ENCODE results near the gene ASCL5.

The ASCL5 gene

DNA sequence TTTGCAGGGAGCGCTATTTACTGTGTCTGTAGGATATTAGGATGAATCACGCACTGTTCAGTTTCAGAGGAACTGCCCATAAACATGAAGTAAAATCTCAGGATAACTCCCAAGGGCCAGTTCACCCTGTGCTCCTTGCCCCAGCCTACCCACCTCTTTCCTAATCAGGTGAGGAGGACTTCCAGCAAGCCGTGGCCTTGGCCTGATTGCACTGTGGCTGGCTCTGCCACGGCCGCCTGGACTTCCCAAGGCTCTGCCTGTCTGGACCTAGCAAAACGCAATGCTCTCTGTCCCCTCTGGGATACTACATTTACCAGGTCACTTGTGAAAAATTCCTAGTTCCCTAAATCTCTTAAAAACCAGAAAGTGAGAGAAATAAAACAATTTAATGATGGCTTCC is 7.4 kb upstream of the ASCL5 start:
- no peak for DNase-seq

DNA sequence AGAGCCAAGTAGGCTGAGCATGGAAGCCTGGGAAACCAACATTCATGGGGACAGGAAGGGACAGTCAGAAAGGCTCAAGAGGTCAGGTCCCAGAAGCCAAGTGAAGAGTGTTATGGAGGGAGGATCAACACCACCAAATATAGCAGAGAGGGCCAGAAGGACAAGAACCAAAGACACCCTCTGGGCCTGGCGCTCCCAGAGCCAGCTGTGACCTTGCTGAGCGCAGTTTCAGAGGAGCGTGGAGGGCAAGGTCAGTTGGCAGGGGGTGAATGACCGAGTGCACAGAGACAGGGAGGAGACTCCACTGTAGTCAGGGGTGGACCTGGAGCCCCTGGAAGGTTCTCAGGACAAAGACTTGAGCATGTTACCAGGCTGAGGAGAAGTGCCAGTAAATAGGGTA is 4.4 kb upstream of the ASCL5 start:
- DNase-seq, result no peak

DNA sequence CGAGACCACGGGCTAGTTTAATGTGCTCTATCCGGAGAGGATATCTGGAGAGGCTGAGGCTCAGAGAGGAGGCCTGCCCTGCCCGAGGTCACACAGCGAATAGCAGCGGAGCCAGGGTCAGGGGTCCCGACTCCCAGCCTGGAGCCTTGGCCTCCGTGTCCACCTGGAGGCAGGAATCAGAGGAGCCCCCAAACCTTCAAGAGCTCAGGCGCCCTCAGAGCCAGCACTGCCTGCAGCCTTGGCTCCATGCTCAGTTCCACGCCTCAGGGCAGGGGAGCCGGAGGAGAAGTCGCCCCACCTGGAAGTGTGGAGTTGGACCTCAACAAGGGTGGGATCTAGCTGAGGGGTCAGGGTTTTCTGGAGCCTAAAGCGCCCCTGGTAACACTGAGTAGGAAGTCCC is 2.0 kb upstream of the ASCL5 start:
- no peak for DNase-seq

DNA sequence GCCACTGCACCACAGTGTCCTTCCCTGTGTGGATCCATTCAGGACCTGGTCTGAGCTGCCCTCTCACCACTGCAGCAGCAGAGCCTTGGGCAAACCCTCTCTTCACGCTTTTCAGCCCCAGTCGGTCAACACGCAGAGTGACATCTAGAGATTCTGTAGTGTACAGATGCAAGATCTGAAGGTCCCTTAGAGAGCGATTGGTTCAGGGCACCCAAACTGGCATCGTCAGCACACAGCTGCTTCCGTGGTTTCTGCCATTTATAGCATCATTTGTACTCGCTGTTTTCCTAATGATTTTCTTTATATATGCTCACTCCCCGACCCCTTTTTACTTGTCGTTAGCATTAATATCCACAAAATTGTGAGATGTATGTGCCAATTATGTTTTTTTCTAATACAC is 1.5 kb upstream of the ASCL5 start:
- no peak for DNase-seq

DNA sequence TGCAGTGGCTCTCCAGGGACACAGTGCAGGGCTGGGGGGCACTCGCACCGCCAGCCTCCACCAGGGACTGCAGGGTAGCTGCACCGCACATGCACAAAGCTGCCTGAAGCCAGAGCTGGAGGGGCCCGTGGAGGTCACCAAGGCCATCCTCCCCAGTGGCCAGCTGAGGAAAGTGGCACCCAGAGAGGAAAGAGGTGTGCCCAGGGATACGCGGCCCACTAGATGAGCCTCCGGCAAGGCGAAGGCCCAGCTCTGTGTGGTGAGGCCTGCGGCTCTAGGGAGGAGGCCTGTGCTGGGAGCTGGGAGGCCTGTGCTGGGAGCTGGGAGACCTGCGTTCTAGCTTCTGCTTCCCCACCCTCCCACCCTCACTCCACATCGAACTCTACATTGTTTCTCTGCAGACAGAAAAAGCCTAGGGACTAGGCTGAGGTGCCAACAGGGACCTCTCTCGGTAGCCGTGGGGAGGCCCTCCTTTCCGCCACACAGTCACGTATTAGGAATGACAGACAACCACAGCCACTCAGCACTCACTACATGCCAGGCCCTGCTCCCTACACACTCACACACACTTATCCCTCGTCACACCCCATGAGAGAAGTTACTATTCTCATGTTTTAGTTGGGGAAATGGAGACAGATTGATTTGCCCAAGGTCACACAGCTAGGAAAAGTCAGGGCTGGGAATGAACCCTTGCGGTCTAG is 921 bp upstream of the ASCL5 start:
- no peak for DNase-seq

DNA sequence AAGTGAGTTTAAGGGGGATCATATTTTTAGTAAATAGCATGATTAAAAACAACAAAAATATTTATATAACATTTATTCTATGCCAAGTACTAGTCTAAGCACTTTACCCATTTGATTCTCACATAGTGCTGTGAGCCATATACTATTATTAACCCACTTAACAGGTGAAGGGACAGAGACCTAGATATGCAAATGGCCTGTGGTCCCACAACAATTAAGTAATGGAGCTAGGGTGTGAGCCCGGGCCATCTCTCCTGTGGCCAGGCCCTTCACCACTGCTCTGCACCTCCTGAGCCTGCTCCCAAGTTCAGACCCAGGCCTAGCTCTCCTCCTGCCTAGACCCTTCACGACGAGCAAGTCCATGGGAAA is 537 bp downstream of the ASCL5 start:
- DNase-seq, result no peak

DNA sequence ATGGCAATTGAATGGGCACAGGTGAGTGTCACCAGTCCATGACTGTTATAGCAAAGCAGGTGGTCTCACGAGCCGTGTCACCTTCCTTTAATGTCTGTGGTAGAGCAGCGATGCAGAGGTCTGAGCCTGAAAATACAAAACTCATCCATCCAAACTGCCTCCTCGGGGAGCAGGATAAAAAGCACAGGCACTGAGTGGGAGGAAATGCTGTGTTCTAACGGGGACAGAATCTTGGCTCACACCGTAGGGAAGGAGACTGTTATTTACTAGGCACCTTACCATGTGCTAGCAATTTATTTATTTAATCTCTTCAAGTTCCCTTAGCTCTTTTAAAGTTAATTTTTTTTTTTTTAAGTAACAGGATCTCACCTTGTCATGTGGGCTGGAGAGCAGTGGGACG is 1.2 kb downstream of the ASCL5 start:
- no peak for DNase-seq

DNA sequence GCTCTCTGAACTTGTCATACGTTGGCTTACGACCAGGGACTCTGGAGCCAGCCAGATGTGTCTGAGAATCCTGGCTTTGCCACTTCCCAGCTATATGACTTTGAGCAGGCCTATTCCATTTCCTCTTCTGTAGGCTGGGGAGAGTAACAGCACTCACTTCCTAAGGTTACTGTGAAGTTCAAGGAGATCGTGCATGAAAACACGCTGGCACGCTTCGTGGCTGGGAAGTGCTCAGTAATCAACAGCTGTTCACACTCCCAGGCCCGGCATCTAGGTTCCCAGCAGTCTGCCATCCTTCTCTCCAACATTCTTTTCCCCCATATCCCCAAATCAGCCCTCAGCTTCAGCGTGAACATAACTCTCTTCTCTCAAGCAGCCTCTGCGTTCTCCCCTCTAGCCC is 2.0 kb downstream of the ASCL5 start:
- DNase-seq, result no peak

DNA sequence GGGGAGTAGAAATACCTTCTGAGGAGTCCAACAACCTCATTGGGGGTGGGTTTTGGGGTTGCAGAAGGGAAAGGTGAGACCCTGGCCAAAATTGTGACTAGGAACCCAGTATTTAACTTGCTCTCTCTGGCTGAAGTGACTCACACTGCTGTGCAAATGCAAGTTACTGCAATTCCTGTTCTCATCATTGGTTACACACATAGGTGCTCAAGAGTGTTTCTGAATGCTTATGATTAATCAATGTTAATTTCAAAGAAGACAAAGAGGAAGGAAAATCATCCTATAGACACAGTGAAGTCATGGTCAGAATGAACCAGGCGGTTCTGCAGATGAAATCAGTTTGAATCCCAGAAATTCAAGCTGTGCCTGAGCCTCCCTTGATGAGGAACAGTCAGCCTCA is 3.1 kb downstream of the ASCL5 start:
- DNase-seq, result no peak

DNA sequence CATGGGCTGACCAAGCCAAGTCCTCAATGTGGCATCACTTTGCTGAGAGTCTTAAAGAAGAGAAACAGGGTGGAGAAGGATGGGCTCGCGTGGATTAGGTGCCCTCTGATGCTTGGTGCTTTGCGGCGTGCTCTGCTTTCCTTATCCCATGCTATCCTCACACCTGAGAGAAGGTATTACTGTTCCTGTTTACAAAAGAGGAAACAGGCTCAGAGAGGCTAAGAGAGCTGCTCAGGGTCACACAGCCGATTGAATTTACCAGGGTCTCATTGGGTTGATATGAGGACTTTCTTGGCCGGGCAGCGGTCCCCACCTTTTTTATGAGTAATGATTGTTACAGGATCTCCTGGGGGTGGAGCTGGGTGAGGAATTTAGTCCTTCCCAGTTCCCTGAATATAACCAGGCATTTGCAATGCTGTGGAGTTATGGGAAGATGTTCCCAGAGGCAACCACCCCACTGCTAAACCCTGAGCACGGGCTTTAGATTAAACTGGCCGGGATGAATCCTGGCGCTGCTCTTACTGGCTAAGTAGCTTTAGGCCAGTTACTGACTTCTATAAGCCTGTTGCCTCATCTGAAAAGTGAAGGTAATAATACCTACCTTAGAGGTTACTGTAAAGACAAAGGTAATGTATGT is 4.5 kb downstream of the ASCL5 start:
- DNase-seq, result no peak

DNA sequence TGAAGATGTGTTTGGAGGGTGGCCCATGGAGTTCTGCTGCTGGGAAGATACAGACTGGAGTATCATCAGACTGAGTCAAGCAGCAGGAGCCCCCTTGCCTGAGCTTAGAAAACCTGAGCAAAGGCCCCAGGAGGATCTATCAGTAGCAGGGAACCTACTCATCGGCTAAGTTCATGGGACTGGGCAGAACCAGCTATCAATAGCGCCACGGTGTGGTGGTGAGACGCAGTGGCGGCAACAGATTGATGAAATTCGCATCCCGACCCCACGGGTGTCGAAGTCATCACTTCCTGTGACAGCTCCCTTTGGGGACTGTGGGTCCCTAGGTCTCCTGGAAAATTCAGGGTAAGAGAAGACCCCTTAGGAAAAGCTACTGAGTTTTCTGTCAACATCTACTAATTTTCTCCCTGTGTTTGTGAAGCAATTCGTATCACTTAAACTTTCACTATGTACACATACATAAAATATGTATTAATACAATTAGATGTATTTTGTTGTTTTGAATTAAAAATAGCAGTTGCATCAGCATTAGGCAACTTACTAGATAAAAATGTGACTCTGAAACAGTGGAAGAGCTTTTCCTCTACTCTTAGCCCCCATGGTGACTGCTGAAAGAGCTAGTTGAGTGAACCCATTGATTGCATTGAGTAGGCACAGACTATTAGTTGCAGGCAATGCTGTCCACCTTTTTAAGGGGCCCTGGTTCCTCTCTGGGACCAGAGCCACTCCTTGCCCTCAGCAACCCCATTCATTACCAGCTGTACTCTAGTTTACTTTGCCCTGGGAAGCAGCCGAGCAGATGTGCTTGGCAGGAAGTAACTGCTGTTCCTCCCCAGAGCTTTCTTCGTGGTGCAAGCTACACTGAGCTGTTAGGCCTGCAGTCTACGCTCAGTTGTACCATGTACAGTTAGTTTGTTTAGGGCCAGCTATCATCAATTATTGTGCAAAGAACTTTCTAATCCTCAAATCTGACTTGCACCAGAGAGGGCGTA is 7.5 kb downstream of the ASCL5 start:
- DNase-seq, result peak; percentile 56

DNA sequence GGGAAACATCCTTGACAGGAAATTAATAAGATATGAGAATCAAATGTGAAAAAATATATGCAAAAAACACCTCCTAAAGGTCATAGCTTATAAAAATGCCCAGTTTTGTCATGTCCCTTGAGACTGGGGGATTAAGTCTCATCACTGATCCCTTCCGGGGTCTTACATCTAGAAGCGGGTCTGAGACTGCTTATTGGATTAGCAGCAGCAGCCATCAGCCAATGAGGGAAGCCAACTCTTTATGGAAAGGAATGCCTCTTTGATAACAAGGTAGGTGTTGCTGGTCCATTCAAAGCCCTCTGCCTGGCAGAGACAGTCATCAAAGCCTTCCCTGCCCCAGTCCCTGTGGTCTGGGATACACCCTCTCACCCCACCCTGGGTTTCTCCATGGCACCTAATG is 10.9 kb downstream of the ASCL5 start:
- DNase-seq, result no peak

DNA sequence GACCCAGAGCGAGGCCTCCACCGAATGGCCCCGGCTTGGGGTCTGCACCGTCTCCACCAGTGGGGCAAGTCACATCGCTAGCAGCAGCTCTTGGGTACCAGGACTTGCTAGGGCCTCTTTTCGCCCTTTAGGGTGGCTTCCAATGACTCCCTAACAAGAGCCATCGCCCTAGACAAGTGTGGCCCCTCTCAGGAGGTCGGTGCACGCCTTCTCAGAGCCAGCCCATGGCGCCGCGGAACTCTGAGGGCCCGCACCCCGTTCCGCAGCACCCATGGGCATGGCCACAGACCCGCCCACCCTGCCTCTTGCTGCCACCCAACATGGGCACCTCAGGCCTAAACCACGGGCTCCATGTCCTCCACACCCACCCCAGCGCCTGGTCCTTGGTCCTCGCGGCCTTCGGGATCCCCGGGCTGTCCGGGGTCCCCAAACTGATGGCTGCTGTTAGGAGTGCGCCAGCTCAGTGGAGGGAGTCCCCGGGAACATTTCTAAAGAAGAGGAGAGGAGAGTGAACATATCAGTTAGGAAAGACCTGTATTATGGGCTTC is 11.5 kb downstream of the ASCL5 start:
- no peak for DNase-seq

DNA sequence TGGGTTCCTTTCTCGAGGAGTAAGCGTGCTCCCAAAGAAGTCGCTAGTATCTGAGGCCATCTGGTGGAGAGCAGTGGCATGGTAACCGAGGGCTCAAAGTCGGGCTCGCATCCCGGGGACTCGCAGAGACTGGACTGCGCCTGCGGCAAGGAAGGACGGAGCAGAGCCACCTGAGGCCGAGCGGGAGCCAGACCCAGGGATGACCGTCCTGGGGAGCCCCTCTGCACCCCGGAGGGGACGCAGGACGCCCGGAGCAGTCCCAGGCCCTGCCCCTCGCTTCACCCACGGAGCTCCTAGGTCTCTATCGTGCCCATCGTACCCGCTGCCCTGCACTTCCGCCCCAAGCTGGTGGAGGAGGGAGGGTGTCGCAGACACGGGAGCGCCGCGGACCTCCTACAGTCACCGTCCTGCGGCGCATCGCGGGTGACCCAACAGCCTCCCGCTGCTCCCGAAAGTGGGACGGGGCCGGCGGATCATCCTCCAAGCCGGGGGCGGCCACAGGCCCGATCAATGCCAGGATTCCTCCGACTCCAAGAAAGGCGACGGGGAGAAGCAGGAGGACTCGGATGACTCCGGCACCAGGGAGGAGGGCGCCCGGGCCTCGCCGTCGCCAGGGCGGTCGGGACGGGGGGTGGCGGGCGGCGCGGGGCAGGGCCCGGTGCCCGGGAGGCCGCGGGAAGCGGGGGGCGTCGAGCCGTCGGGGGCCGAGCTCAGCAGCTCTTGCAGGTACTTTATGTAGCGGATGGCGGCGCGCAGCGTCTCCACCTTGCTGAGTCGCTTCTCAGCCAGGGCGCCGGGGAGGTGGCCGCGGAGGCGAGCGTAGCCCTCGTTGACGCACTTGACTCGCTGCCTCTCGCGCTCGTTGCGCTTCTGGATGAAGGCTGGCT is 12.5 kb downstream of the ASCL5 start:
- peak; percentile 68 for DNase-seq

DNA sequence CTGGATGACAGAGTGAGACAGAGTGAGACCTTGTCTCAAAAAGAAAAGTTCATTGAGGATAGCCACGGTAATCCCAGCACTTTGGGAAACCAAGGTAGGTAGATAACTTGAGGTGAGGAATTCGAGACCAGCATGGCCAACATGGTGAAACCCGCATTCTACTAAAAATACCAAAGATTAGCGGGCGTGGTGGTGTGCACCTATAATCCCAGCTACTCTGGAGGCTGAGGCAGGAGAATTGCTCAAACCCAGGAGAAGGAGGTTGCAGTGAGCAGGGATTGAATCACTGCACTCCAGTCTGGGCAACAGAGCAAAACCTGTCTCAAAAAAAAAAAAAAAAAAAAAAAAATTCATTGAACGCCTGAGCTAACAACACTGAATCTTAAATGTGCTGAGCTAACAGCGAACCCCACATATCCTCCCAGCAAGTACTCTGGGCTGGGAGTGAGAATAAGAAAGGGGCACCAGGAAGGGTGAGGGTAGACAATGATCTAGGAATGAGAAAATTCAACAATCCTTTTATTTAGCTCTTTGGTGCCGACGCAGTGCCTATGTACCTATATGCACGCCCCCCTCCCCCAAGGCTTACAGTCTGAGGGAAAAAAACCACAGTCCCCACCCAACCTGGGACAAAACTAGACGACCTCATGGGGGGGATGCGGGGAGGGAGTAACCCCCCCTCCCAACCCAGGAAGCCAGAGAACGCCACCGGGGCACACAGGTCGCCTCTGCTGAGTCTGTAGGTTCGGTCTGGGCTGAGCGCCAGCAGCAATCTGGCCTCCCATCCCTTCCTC is 13.3 kb downstream of the ASCL5 start:
- no peak for DNase-seq

DNA sequence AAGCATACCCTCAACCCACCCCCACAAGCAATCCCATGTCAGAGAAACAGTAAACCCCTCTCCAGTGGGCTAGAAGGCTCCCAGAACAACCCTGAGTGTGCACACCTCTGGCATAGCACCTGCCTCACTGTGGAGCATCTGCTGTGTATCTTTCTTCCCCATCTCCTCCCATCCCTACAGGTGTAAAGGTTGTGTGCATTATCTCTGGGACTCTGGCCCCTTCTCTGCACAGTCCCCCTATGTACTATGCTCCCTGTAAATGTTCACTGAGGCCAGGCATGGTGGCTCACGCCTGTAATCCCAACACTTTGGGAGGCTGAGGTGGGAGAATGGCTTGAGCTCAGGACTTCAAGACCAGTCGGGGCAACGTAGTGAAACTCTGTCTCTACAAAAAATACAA is 14.1 kb downstream of the ASCL5 start:
- no peak for DNase-seq

DNA sequence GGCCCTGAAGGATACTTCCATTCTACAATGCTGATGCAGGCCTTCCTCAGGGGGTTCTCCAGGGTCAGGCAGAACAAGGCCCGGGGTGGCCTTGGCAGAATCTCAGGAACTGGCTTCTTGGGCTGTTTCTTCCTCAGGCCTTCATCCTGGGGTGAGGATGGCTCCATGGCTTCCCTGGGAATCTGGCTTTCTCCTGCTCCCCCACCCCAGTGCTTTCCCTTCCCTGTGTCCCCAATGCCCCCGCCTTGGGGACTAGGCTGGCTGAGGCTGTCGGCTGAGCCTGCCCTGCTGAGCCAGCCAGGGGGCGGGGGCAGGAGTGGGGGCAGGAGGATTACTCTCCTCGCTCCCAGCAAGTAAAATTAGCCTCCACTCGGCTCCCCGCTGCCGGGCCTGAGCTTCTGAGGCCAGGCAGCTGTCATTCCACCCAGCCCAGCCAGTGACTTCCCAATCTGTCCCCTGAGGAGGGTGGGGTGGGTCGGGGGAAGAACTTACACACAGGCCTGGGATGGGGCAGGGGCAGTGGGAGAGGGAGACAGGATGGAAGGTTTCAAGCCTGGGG is 14.7 kb downstream of the ASCL5 start, which contains the start of gene CACNA1S:
CACNA1S (minus strand) TSS at position 254 of the 559 bp plus-strand sequence; CDS start at position 167, 87 bp downstream.
- no peak for DNase-seq

DNA sequence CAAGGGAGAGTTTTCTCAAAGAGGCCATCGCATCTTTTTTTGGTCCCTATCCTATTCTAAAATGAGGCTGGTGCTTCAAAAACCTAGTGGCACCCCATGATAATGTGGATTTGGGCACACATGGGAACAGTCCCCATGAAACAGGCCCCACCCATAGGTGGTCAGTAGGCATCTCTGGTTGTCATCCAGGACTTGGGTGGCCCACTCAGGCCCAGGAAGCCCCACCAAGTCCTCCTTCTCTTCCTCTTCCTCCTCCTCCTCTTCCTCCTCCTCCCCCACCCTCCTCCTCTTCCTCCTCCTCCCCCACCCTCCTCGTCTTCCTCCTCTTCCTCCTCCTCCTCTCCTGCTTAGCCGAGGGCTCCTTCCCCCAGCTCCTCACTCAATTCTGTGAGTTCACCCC is 15.3 kb downstream of the ASCL5 start:
- no peak for DNase-seq

DNA sequence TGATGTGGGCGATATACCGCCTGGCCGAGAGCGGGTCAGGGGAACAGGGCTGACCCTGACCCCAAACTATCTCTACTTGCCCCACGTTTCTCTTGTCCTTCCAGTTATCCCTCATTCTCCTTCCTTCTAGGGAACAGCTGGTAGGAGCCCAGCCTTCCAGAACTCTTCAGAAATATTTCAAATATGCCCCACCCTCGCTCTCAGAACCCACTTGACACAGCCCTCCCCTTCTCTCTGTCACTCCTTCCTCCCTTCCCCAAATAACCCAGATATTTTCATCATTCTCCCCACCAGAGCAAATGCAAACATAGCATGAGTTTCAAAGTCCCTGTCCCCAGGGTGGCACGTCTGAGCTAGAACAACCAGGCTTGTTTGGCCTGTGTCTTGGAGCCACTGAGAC is 15.8 kb downstream of the ASCL5 start:
- no peak for DNase-seq

DNA sequence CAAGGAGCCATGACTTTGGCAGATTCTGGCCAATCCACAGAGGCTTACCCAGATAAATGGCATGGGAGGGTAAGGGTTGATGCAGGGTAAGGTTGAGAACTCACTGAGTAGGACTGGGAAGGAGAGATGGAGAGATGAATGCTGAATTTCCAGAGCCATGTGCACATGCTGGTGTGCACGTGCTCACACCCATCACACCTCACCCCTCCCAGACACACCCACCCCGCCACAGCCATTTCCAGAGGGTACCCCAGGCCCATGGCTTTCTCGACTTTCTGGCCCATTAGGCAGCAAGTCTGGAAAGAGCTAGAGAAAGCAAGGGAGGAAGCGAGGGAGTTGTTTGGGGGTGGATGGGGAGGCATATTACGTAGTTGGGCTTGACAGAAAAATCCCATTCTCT is 16.4 kb downstream of the ASCL5 start:
- no peak for DNase-seq

DNA sequence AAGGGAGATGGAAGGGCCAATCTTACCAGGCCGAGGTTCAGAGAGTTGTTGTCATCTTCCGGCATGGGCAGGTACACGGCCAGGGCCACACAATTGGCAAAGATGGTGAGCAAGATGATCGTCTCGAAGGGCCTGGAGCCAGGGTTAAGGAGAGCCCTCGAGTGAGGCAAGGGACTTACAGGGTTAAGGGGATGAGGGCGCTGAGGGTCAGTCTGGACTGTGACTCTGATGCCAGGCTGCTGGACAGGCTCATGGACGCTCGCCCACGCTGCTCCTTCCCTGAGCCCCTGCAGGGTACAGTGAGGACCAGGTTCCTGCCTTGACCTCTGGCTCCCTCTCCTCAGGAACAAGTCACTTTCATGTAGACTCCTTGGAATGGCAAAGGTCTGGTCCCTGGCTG is 16.8 kb downstream of the ASCL5 start:
- no peak for DNase-seq

Measured in activated CD4-positive, alpha-beta T cell treated with anti-CD3 and anti-CD28 coated beads, Interleukin-2, amount 50 U/mL, for 1 hour (primary cell).